ENCODE measurements around the gene TANC1.

Gene TANC1

DNA sequence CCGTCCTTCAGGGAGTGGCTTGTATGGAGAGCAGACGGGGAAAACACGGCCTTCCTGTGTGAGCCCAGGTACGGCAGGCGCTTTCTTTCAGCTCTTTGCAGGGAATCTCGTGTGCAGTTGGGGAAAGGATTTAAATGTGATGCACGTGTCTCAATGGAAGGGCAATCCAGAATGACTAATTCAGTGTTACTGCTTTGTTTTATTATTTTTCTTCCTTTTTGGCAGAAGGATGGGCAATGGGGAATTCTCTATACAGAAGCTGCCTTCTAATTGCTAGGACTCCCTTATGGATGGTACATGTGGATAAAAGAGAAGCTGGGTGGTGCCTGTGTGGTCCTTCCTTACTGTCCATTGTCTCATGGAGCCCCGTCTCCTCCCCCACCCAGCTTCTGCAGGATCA is 210.7 kb downstream of the TANC1 start:
- H3K4me3 ChIP-seq (ENCODE audit: insufficient read depth, low read depth, low read length): no peak overlapping the region
- no peaks in the 10 kb centered on the region for H3K27me3 ChIP-seq (ENCODE audit: control insufficient read depth, insufficient read depth, low read length, poor library complexity, severe bottlenecking)
- 92 to 95% methylated on average over 8 of the region's 8 CpGs for WGBS, 2 experiments
- no peaks in the 10 kb centered on the region for H3K9me3 ChIP-seq (ENCODE audit: control insufficient read depth, low read length)
- H3K36me3 ChIP-seq (ENCODE audit: control insufficient read depth, insufficient read depth, low read length): no peaks in the 10 kb centered on the region
- no peak overlapping the region for H3K27ac ChIP-seq (ENCODE audit: insufficient read depth, low read depth, low read length, poor library complexity, severe bottlenecking)
- H3K4me1 ChIP-seq (ENCODE audit: control insufficient read depth, insufficient read depth, low read length): no peaks in the 10 kb centered on the region

DNA sequence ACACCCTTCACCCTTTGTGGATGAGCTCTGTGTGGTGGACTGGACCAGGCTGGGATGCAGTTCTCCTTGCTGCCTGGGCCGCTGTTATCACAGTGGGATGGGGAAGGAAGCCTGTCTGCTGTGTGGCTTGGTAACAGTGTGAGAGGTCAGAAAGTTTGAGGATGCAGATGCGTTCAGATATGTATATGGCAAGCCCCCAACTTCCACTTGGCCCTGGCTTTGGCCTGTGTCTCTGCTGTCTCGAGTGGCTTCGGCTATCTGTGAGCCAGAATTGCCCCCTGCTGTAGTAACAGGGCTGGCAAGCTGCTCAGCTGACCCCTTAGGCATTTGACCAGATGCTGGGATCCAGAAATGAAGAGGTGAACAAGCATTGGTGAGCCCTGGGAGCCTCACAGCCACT is 211.3 kb downstream of the TANC1 start:
- no peaks in the 10 kb centered on the region for H3K9me3 ChIP-seq (ENCODE audit: control insufficient read depth, low read length)
- 91 to 93% methylated on average over 4 of the region's 4 CpGs for WGBS, 2 experiments
- no peaks in the 10 kb centered on the region for H3K4me1 ChIP-seq (ENCODE audit: control insufficient read depth, insufficient read depth, low read length)
- H3K27ac ChIP-seq (ENCODE audit: insufficient read depth, low read depth, low read length, poor library complexity, severe bottlenecking): no peak overlapping the region
- H3K36me3 ChIP-seq (ENCODE audit: control insufficient read depth, insufficient read depth, low read length): no peaks in the 10 kb centered on the region
- H3K4me3 ChIP-seq (ENCODE audit: insufficient read depth, low read depth, low read length): no peak overlapping the region
- no peaks in the 10 kb centered on the region for H3K27me3 ChIP-seq (ENCODE audit: control insufficient read depth, insufficient read depth, low read length, poor library complexity, severe bottlenecking)

DNA sequence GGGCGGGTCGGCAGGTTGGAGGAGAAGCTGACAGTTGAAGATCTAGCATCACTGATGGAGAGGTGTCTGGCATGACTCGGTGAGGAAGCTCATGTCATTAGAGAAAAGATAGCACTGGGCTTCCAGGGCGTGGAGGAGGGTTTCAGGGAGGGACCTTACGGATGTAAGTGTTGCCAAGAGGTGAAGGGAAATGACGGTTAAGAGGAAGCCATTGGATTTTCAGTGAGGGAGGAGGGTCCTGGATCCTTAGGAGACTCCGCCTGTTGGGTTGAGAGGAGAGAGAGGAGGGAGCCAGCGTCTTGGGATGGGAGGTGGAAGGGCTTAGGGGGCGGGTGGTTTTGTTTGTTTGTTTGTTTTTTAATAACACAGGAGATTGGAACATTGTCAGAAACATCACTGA is 214.9 kb downstream of the TANC1 start:
- Histone ChIP-seq H3K36me3 (ENCODE audit: control insufficient read depth, insufficient read depth, low read length) (no peaks in the 10 kb centered on the region), H3K27me3 (ENCODE audit: control insufficient read depth, insufficient read depth, low read length, poor library complexity, severe bottlenecking) (no peaks in the 10 kb centered on the region), H3K4me3 (ENCODE audit: insufficient read depth, low read depth, low read length) (no peak overlapping the region), H3K27ac (ENCODE audit: insufficient read depth, low read depth, low read length, poor library complexity, severe bottlenecking) (no peak overlapping the region), H3K9me3 (ENCODE audit: control insufficient read depth, low read length) (no peaks in the 10 kb centered on the region), H3K4me1 (ENCODE audit: control insufficient read depth, insufficient read depth, low read length) (no peaks in the 10 kb centered on the region)
- WGBS, 2 experiments: 82 to 85% methylated on average over 9 of the region's 9 CpGs

DNA sequence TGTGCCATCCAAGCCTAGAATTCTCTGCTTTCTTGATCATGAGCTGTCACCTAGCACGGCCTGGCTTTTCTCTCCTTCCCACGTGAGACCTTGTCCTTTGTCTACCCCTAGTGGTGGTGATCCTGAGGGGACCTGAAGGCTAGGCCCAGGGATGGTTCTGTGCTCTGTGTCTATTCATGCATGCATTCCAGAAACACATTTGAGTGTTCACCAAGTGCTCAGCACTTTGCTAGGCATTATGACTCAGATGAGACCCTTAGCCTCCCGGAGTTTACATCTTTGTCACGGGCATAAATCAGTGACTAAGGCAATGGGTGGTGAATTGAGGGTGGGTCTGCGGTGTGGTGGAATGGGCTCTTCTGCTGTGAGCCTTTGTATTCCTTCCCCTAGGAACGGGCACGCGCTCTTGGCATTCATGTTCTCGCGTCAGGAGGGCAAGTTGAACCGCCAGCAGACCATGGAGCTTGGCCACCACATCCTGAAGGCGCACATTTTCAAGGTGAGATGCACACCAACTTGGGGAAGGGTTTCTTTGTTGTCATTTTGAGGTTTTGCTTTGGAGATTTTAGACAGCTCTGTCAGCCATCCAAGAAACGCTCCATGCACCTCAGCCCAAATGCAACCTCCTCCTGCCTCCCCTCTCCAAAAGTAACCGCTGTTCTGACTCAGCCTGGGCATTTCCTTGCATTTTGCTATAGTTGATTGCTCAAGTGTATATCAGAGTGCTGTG is 217.1 kb downstream of the TANC1 start:
- 91 to 93% methylated on average over 14 of the region's 14 CpGs for WGBS, 2 experiments

DNA sequence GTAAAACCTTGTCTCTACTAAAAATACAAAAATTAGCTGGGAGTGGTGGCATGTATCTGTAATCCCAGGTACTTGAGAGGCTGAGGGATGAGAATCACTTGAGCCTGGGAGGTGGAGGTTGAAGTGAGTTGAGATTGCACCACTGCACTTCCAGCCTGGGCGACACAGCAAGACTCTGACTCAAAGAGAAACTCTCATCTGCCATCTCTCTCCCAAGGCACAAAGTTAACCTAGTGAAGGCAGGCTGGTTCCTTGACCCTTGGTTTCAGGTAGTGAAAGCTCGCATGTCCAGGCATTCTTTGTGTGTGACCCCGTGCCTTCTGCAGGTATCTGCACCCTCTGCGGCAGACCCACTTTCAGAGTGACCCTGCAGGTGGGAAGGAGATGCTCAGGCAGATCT is 218.0 kb downstream of the TANC1 start:
- no peaks in the 10 kb centered on the region for H3K4me1 ChIP-seq (ENCODE audit: control insufficient read depth, insufficient read depth, low read length)
- H3K27me3 ChIP-seq (ENCODE audit: control insufficient read depth, insufficient read depth, low read length, poor library complexity, severe bottlenecking): no peaks in the 10 kb centered on the region
- WGBS, 2 experiments: 95 to 96% methylated on average over 4 of the region's 4 CpGs
- H3K27ac ChIP-seq (ENCODE audit: insufficient read depth, low read depth, low read length, poor library complexity, severe bottlenecking): no peak overlapping the region
- H3K4me3 ChIP-seq (ENCODE audit: insufficient read depth, low read depth, low read length): no peak overlapping the region
- H3K9me3 ChIP-seq (ENCODE audit: control insufficient read depth, low read length): no peaks in the 10 kb centered on the region
- no peaks in the 10 kb centered on the region for H3K36me3 ChIP-seq (ENCODE audit: control insufficient read depth, insufficient read depth, low read length)

More for the DNA sequence above, 217.1 kb downstream of the TANC1 start:
- Histone ChIP-seq H3K36me3 (ENCODE audit: control insufficient read depth, insufficient read depth, low read length) (no peaks in the 10 kb centered on the region), H3K27ac (ENCODE audit: insufficient read depth, low read depth, low read length, poor library complexity, severe bottlenecking) (no peak overlapping the region), H3K9me3 (ENCODE audit: control insufficient read depth, low read length) (no peaks in the 10 kb centered on the region), H3K4me3 (ENCODE audit: insufficient read depth, low read depth, low read length) (no peak overlapping the region), H3K27me3 (ENCODE audit: control insufficient read depth, insufficient read depth, low read length, poor library complexity, severe bottlenecking) (no peaks in the 10 kb centered on the region), H3K4me1 (ENCODE audit: control insufficient read depth, insufficient read depth, low read length) (no peaks in the 10 kb centered on the region)

DNA sequence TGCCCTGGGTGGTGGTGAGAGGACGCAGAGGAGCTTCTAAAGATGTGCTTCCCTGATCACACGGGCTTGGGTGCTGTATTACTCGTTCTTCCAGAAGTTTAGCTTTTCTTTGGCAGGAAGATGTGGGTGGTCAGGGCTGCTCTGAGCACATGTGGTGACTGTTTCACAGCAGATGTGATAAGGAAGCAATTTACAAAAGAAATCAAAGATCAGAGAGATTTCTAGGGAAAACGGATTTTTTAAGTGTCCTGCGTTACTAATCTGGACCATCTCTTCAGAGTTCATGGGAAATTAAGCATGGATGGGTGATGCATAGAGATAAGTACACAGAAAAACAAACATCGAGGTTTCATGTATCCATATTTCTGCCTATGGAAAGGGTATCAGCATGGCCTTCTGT is 218.7 kb downstream of the TANC1 start:
- WGBS, 2 experiments: 92 to 96% methylated on average over 6 of the region's 6 CpGs
- no peaks in the 10 kb centered on the region for H3K36me3 ChIP-seq (ENCODE audit: control insufficient read depth, insufficient read depth, low read length)

DNA sequence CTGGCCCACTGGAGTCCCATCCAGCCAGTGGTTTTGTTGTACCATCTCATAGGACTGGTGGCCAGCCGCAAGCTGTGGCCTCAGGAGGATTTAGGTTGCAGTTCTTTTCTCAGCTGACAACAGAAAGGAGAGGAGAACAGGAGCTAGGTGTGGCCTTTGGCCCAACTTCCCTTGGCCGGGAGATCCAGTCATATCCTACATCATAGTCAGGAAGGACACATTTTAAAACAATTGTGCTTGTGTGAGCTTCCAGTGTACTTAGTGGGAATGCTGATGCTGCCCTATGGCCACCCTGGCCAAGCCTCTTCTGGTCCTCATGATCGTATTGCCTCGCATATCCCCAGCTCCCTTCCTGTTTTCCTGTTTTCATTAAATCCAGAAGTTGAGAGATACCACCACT is 220.0 kb downstream of the TANC1 start:
- Histone ChIP-seq H3K27me3 (ENCODE audit: control insufficient read depth, insufficient read depth, low read length, poor library complexity, severe bottlenecking) (no peaks in the 10 kb centered on the region), H3K36me3 (ENCODE audit: control insufficient read depth, insufficient read depth, low read length) (no peaks in the 10 kb centered on the region), H3K27ac (ENCODE audit: insufficient read depth, low read depth, low read length, poor library complexity, severe bottlenecking) (no peak overlapping the region), H3K4me1 (ENCODE audit: control insufficient read depth, insufficient read depth, low read length) (no peaks in the 10 kb centered on the region), H3K9me3 (ENCODE audit: control insufficient read depth, low read length) (no peaks in the 10 kb centered on the region), H3K4me3 (ENCODE audit: insufficient read depth, low read depth, low read length) (no peak overlapping the region)
- WGBS, 2 experiments: 95 to 99% methylated on average over 4 of the region's 4 CpGs

More for the DNA sequence above, 218.7 kb downstream of the TANC1 start:
- Histone ChIP-seq H3K27me3 (ENCODE audit: control insufficient read depth, insufficient read depth, low read length, poor library complexity, severe bottlenecking) (no peaks in the 10 kb centered on the region), H3K27ac (ENCODE audit: insufficient read depth, low read depth, low read length, poor library complexity, severe bottlenecking) (no peak overlapping the region), H3K4me1 (ENCODE audit: control insufficient read depth, insufficient read depth, low read length) (no peaks in the 10 kb centered on the region), H3K9me3 (ENCODE audit: control insufficient read depth, low read length) (no peaks in the 10 kb centered on the region), H3K4me3 (ENCODE audit: insufficient read depth, low read depth, low read length) (no peak overlapping the region)

DNA sequence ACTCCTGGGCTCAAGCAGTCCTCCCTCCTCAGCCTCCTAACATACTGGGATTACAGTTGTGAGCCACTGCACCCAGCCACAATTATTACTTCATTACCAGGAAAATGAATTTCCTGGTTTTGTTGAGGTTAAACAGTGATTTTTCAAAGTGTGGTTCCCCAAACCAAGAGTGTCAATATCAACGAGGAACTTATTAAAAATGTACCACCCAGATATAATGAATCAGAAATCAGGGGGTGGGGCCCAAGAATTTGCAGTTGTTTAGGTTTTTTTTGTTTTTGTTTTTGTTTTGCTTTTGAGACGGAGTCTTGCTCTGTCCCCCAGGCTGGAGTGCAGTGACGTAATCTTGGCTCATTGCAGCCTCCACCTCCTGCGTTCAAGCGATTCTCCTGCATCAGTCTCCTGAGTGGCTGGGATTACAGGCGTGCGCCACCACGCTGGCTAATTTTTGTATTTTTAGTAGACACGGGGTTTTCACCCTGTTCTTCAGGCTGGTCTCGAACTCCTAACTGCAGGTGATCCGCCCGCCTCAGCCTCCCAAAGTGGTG is 224.0 kb downstream of the TANC1 start:
- WGBS, 2 experiments: 90 to 94% methylated on average over 12 of the region's 12 CpGs
- H3K9me3 ChIP-seq (ENCODE audit: control insufficient read depth, low read length): no peaks in the 10 kb centered on the region
- H3K4me1 ChIP-seq (ENCODE audit: control insufficient read depth, insufficient read depth, low read length): no peaks in the 10 kb centered on the region
- no peaks in the 10 kb centered on the region for H3K27me3 ChIP-seq (ENCODE audit: control insufficient read depth, insufficient read depth, low read length, poor library complexity, severe bottlenecking)
- no peaks in the 10 kb centered on the region for H3K36me3 ChIP-seq (ENCODE audit: control insufficient read depth, insufficient read depth, low read length)
- H3K27ac ChIP-seq (ENCODE audit: insufficient read depth, low read depth, low read length, poor library complexity, severe bottlenecking): no peak overlapping the region
- H3K4me3 ChIP-seq (ENCODE audit: insufficient read depth, low read depth, low read length): no peak overlapping the region

DNA sequence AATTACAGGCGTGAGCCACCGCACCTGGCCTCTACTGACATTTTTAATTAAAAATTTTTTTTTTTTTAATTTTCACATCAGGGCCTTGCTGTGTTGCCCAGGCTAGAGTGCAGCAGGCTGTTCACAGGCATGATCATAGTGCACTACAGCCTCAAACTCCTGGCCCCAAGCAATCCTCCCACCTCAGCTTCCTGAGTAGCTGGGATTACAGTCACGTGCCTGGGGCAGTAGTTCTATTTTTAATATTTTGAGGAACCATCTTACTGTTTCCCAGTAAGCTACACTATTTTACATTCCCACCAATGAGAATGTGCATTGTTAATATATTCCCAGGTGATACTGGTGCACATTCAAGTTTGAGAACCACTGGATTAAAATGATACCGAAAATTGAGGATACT is 225.4 kb downstream of the TANC1 start:
- H3K36me3 ChIP-seq (ENCODE audit: control insufficient read depth, insufficient read depth, low read length): no peaks in the 10 kb centered on the region
- no peaks in the 10 kb centered on the region for H3K9me3 ChIP-seq (ENCODE audit: control insufficient read depth, low read length)
- WGBS, 2 experiments: 90 to 95% methylated on average over 4 of the region's 4 CpGs
- no peak overlapping the region for H3K4me3 ChIP-seq (ENCODE audit: insufficient read depth, low read depth, low read length)
- H3K27ac ChIP-seq (ENCODE audit: insufficient read depth, low read depth, low read length, poor library complexity, severe bottlenecking): no peak overlapping the region
- H3K4me1 ChIP-seq (ENCODE audit: control insufficient read depth, insufficient read depth, low read length): no peaks in the 10 kb centered on the region
- no peaks in the 10 kb centered on the region for H3K27me3 ChIP-seq (ENCODE audit: control insufficient read depth, insufficient read depth, low read length, poor library complexity, severe bottlenecking)

DNA sequence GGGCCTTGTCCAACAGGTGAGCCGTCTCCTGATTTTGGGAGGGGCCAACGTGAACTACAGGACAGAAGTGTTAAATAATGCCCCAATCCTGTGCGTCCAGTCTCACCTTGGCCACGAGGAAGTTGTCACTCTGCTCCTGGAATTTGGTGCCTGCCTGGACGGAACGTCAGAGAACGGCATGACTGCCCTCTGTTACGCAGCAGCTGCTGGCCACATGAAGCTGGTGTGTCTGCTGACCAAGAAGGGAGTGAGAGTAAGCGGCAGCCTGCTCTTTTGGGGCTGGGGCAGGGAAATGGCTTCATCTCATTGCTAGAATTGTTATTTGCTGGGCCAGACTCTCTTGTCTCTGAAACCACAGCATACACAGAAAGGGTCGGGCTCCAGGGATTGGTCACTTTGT is 225.8 kb downstream of the TANC1 start:
- Histone ChIP-seq H3K4me3 (ENCODE audit: insufficient read depth, low read depth, low read length) (no peak overlapping the region), H3K27ac (ENCODE audit: insufficient read depth, low read depth, low read length, poor library complexity, severe bottlenecking) (no peak overlapping the region), H3K9me3 (ENCODE audit: control insufficient read depth, low read length) (no peaks in the 10 kb centered on the region), H3K4me1 (ENCODE audit: control insufficient read depth, insufficient read depth, low read length) (no peaks in the 10 kb centered on the region), H3K27me3 (ENCODE audit: control insufficient read depth, insufficient read depth, low read length, poor library complexity, severe bottlenecking) (no peaks in the 10 kb centered on the region), H3K36me3 (ENCODE audit: control insufficient read depth, insufficient read depth, low read length) (no peaks in the 10 kb centered on the region)
- WGBS, 2 experiments: 94 to 96% methylated on average over 10 of the region's 10 CpGs

Measured in ectodermal cell (in vitro differentiated cells).